Progenitor cell of endocrine pancreas (in vitro differentiated cells): ENCODE results near the gene ZNRF3. TPM values are rescaled to one million over a fixed set of nuclear protein-coding genes. Genes with fewer than 3 reads are reported as not detected.
A peak's percentile ranks its signal among the peaks of the same experiment; 100 is the strongest.
"Not testable (repeated sequence)": the region's sequence is repeated elsewhere in the genome, so short reads cannot be mapped to it uniquely, and the experiment has no call there.

ENCODE experiments used
- DNase-seq: peaks from one replicate; pipeline ENCODE4 v3.0.0; 2021; ENCODE audit warnings: low spot score; ENCODE audit not compliant: unreplicated experiment
- H3K27ac Mint-ChIP-seq: 2 replicates; pipeline ENCODE4 v1.8.0; 2021; ENCODE audit warnings: mild to moderate bottlenecking, moderate library complexity, mixed read lengths
- H3K27me3 Mint-ChIP-seq: 2 replicates; pipeline ENCODE4 v1.8.0; 2021; ENCODE audit warnings: mixed read lengths
- H3K36me3 Mint-ChIP-seq: 2 replicates; pipeline ENCODE4 v1.8.0; 2022; ENCODE audit warnings: mixed read lengths; ENCODE audit not compliant: insufficient read depth
- H3K4me1 Mint-ChIP-seq: 2 replicates; pipeline ENCODE4 v1.8.0; 2021; ENCODE audit warnings: low read depth, mixed read lengths
- H3K4me3 Mint-ChIP-seq: 2 replicates; pipeline ENCODE4 v1.8.0; 2021; ENCODE audit warnings: low read depth, mild to moderate bottlenecking, moderate library complexity, mixed read lengths
- H3K9me3 Mint-ChIP-seq: 2 replicates; pipeline ENCODE4 v1.8.0; 2021; ENCODE audit warnings: low read depth, mixed read lengths
- total RNA-seq: library from RNA; stranded (reverse); gene quantifications from 2 replicates; pipeline ENCODE4 v1.2.1, GENCODE V29; 2021
- TF ChIP-seq, protein P1 (sequence below): fragments of 200-600 bp; sonication (generic); IDR thresholded peaks from one replicate; pipeline ENCODE4 v1.5.0; 2021; ENCODE audit warnings: antibody characterized with exemption, mild to moderate bottlenecking; ENCODE audit not compliant: unreplicated experiment

The ZNRF3 gene
- total RNA-seq, 1 donor from 2014 or later: 7.5 TPM

DNA sequence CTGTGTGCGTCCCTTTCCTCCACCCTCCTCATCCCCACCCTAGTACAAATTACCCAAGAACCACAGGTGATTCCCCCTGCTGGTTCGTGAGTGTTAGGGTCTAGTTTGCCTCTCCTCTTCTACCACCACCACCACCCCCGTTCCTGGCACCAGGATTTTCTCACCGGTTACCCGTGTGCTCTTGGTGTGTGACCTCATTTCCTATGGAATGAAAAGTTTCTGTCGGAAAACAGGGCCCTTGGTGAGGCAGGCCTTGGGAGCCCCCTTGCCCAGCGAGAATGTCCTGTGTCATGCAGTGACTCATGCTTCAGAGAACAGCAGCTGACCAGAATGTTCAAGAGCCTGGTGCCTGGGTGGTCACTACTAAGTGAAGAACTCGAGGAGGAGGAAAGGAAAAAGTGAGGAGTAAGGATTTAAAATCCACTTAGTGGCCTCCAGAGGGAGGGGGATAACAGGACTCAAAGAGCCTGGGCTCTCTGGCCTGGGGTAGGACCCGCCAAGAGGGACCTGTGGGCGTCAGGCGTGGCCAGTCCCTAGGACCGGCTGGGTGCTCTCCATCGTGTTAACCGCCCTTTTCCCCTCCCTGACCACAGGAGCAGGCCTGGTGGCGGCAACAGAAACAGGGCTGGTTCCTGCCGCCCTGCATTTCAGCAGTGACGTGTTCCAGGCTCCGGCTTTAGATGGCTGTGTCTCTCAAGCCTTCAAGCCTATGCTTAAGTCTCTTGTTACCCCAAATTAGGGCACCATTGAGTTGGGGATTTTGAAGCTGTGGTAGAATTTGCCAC lies 148.0 kb downstream of the ZNRF3 start:
- peak overlapping the region; percentile 78 for H3K4me3 Mint-ChIP-seq
- H3K27ac Mint-ChIP-seq: peak overlapping the region; percentile 97
- no peak for DNase-seq
- peaks cover 19% of the 10 kb centered on the region for H3K4me1 Mint-ChIP-seq
- TF ChIP-seq, protein P1, sequence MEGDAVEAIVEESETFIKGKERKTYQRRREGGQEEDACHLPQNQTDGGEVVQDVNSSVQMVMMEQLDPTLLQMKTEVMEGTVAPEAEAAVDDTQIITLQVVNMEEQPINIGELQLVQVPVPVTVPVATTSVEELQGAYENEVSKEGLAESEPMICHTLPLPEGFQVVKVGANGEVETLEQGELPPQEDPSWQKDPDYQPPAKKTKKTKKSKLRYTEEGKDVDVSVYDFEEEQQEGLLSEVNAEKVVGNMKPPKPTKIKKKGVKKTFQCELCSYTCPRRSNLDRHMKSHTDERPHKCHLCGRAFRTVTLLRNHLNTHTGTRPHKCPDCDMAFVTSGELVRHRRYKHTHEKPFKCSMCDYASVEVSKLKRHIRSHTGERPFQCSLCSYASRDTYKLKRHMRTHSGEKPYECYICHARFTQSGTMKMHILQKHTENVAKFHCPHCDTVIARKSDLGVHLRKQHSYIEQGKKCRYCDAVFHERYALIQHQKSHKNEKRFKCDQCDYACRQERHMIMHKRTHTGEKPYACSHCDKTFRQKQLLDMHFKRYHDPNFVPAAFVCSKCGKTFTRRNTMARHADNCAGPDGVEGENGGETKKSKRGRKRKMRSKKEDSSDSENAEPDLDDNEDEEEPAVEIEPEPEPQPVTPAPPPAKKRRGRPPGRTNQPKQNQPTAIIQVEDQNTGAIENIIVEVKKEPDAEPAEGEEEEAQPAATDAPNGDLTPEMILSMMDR: peak; percentile 37
- no peaks in the 10 kb centered on the region for H3K9me3 Mint-ChIP-seq
- H3K27me3 Mint-ChIP-seq: peaks cover 6% of the 10 kb centered on the region
- H3K36me3 Mint-ChIP-seq: no peaks in the 10 kb centered on the region

DNA sequence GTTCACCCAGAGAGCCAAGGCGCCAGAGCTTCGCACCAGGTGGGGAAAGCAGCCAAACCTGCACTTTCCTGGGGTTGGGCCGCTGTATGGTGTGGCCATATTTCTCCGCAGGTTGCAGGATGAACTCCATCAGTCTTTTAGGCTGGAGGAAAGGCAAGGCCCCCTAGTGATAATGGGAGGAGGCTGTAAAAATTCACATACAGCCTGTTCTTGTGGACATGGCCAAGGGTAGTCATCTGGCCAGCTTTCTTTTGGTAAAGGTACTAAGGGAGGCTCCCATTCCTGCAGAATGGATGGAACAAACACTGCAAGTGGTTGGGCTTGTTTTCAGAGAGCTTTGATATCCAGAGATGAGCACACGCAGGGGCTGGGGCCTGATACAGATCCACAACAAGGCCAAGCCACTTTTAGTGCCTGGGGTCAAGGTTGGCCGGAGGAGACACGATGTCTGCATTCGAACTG lies 148.7 kb downstream of the ZNRF3 start:
- peak overlapping the region; percentile 67 for H3K27ac Mint-ChIP-seq
- DNase-seq: no peak
- peaks cover 6% of the 10 kb centered on the region for H3K27me3 Mint-ChIP-seq
- H3K9me3 Mint-ChIP-seq: no peaks in the 10 kb centered on the region
- no peaks in the 10 kb centered on the region for H3K36me3 Mint-ChIP-seq
- TF ChIP-seq, protein P1: no peak
- no peak overlapping the region for H3K4me3 Mint-ChIP-seq
- H3K4me1 Mint-ChIP-seq: peaks cover 19% of the 10 kb centered on the region

DNA sequence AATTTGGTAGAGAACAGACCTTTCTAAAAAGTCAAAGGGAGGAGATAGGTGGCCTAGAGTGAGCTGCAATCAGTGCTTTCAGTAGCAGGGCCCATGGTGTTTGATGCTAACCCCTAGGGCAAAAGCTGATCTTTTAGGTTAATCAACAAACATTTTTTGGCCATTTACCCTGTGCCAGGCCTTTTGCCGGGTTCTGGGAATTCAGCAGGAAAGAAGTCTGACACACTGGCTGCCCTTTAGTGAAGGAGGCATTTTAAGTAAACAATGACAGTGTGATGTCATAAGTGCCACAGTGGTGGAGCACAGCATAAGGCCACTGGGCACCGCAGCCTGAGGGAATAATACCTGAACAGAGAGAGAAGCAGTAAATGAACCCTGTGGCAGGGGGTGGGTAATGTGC lies 149.2 kb downstream of the ZNRF3 start:
- peaks cover 22% of the 10 kb centered on the region for H3K4me1 Mint-ChIP-seq
- no peak for DNase-seq
- H3K27ac Mint-ChIP-seq: peak overlapping the region; percentile 67
- H3K36me3 Mint-ChIP-seq: no peaks in the 10 kb centered on the region
- no peaks in the 10 kb centered on the region for H3K9me3 Mint-ChIP-seq
- H3K4me3 Mint-ChIP-seq: no peak overlapping the region
- TF ChIP-seq, protein P1: no peak
- peaks cover 6% of the 10 kb centered on the region for H3K27me3 Mint-ChIP-seq

DNA sequence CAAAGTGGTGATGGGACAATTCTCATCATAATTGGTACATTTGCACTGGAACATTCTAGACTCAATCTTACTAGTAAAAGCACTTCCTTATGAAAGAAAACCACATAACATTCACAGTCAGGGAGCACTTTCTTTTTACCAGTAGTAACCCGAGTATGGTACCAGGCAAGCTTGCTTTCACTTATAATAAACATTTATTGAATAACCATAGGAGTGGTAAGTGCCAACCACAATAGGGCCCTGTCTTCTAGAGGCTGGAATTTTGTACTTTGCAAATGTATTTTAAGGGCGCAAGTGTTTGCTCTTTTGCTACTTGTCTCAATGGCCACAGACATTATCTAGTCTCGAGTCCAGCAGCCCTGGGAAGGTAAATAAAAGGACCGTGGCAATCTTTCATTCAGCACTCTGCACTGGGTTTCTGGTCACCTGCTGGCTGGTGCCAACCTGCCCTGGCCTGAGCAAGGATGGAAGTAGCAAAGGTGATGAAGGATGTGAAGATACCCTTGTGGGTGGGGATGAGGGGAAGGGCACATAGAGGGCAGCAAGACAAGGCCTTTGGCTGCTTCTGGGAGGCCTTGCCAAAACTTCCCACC lies 154.1 kb downstream of the ZNRF3 start:
- TF ChIP-seq, protein P1: no peak
- H3K27ac Mint-ChIP-seq: no peak overlapping the region
- no peak overlapping the region for H3K4me3 Mint-ChIP-seq
- no peak for DNase-seq
- no peaks in the 10 kb centered on the region for H3K36me3 Mint-ChIP-seq
- H3K9me3 Mint-ChIP-seq: no peaks in the 10 kb centered on the region
- peaks cover 4% of the 10 kb centered on the region for H3K27me3 Mint-ChIP-seq
- H3K4me1 Mint-ChIP-seq: peaks cover 4% of the 10 kb centered on the region

DNA sequence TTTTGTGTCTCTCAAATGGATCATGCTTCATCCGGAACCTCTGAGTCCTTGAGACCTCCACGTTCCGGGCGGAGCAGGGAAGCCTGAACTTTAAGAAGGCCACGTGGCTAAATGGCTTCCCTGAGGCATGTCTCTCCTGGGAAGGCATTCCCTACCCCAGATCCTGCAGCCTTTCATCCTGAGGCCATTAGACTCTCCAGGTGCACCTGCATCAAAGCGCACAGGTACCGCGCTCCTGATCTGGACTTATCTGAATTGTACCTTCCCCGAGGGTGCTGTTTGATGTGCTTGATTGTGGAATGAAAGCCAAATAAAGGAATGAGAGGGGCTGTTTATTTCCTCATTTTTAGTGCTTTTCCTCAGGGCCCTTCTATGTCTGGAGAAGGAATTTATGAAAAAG lies 155.8 kb downstream of the ZNRF3 start:
- Mint-ChIP-seq H3K36me3 (peaks cover 3% of the 10 kb centered on the region), H3K27me3 (no peaks in the 10 kb centered on the region), H3K4me1 (peaks cover 4% of the 10 kb centered on the region), H3K9me3 (no peaks in the 10 kb centered on the region), H3K27ac (no peak overlapping the region), H3K4me3 (no peak overlapping the region)
- DNase-seq: no peak
- TF ChIP-seq, protein P1: no peak

DNA sequence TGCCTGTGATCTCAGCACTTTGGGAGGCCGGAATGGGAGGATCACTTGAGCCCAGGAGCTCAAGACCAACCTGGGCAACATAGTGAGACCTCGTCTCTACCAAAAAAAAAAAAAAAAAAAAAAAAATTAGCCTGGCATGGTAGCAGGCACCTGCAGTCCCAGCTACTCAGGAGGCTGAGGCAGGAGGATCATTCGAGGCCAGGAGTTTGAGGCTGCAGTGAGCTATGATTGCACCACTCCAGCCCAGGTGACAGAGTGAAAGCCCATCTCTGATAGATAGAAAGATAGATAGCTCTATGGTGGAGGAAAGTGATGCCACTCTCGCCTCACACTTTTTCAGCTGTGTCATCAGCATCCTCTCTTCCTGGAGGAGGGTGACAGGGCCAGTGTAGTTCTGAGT lies 156.3 kb downstream of the ZNRF3 start:
- H3K36me3 Mint-ChIP-seq, H3K27me3 Mint-ChIP-seq, H3K4me3 Mint-ChIP-seq, H3K27ac Mint-ChIP-seq, H3K4me1 Mint-ChIP-seq, DNase-seq, H3K9me3 Mint-ChIP-seq: not testable (repeated sequence)
